HG03378 (cell line): ENCODE results near the gene TMEM273.
A peak's percentile ranks its signal among the peaks of the same experiment; 100 is the strongest.

Source experiments
- ATAC-seq: cut with Tn5 transposase; IDR thresholded peaks from one replicate; pipeline ENCODE4 v1.9.1; 2021; ENCODE audit warnings: mild to moderate bottlenecking, moderate library complexity; ENCODE audit not compliant: unreplicated experiment

TMEM273 gene

GRCh38 chr10:49144058-49144720 is 44.0 kb downstream of the TMEM273 start:
- ATAC-seq: no peak

- no peak for ATAC-seq
These were observed 44.9 kb downstream of the TMEM273 start for GRCh38 chr10:49143249-49143648.

- ATAC-seq: peak; percentile 56
These were observed 46.5 kb downstream of the TMEM273 start for GRCh38 chr10:49141541-49142332.

GRCh38 chr10:49140304-49141177 is 47.6 kb downstream of the TMEM273 start:
- ATAC-seq: no peak

GRCh38 chr10:49139846-49140195 is 48.4 kb downstream of the TMEM273 start:
- ATAC-seq: no peak

- no peak for ATAC-seq
These were observed 49.0 kb downstream of the TMEM273 start for GRCh38 chr10:49139028-49139845.

- no peak for ATAC-seq
These were observed 49.8 kb downstream of the TMEM273 start for GRCh38 chr10:49138361-49138891.

- ATAC-seq: no peak
These were observed 51.7 kb downstream of the TMEM273 start for GRCh38 chr10:49136525-49136924.

- ATAC-seq: no peak
These were observed 52.4 kb downstream of the TMEM273 start for GRCh38 chr10:49135575-49136313.

GRCh38 chr10:49134327-49134726 is 53.9 kb downstream of the TMEM273 start:
- ATAC-seq: no peak

GRCh38 chr10:49133706-49134248 is 54.4 kb downstream of the TMEM273 start, which contains the start of gene FAM170B:
Gene FAM170B (minus strand): TSS chr10:49134021. CDS start chr10:49133918, 103 bp downstream.
- no peak for ATAC-seq

- no peak for ATAC-seq
These were observed 55.8 kb downstream of the TMEM273 start for GRCh38 chr10:49132362-49132737.

GRCh38 chr10:49131507-49132361 is 56.5 kb downstream of the TMEM273 start:
- ATAC-seq: no peak

GRCh38 chr10:49129376-49129775 is 58.8 kb downstream of the TMEM273 start:
- ATAC-seq: no peak

GRCh38 chr10:49128854-49129253 is 59.3 kb downstream of the TMEM273 start:
- ATAC-seq: no peak

GRCh38 chr10:49123981-49124950 is 63.9 kb downstream of the TMEM273 start:
- ATAC-seq: no peak

GRCh38 chr10:49120911-49121310 is 67.3 kb downstream of the TMEM273 start:
- ATAC-seq: no peak
